Activated T-helper 1 cell treated with anti-CD3 and anti-CD28 coated beads, Interleukin-12 subunit alpha, Interleukin-12 subunit beta, Interleukin-2, Interleukin-4 antibody, amounts not matched to agents 30 ng/mL and 10 ng/mL and 1 ng/mL, durations not matched to agents 14 hours and 24 hours and 36 hours (primary cell): ENCODE measurements around the gene GREB1L. TPM values are rescaled to one million over a fixed set of nuclear protein-coding genes. Genes with fewer than 3 reads are reported as not detected.

Source experiments
- DNase-seq: peaks from one replicate; pipeline ENCODE4 v3.0.0; 2021; ENCODE audit warnings: low spot score
- H3K27ac Mint-ChIP-seq: one replicate; pipeline ENCODE4 v1.8.0; 2021; ENCODE audit warnings: mild to moderate bottlenecking, mixed read lengths
- H3K27me3 Mint-ChIP-seq: one replicate; pipeline ENCODE4 v1.8.0; 2022; ENCODE audit warnings: mild to moderate bottlenecking, moderate library complexity, mixed read lengths; ENCODE audit not compliant: insufficient read depth
- H3K36me3 Mint-ChIP-seq: one replicate; pipeline ENCODE4 v1.8.0; 2021; ENCODE audit warnings: low read depth, mixed read lengths
- H3K4me1 Mint-ChIP-seq: one replicate; pipeline ENCODE4 v1.8.0; 2021; ENCODE audit warnings: low read depth, mixed read lengths
- H3K4me3 Mint-ChIP-seq: one replicate; pipeline ENCODE4 v1.8.0; 2021; ENCODE audit warnings: mild to moderate bottlenecking, moderate library complexity, mixed read lengths
- H3K9me3 Mint-ChIP-seq: one replicate; pipeline ENCODE4 v1.8.0; 2021; ENCODE audit warnings: mixed read lengths
- intact Hi-C: fragments of 100-400 bp; cut with micrococcal nuclease; formaldehyde crosslinking; loops from one replicate; pipeline ENCODE4 v1.15.1; 2024
- total RNA-seq: library from RNA; stranded (reverse); gene quantifications from 2 replicates; pipeline ENCODE4 v1.2.3, GENCODE V29; 2022

GREB1L gene
- total RNA-seq, 1 donor from 2014 or later = not detected

- Mint-ChIP-seq H3K27ac (no peak overlapping the region), H3K9me3 (no peaks in the 10 kb centered on the region), H3K27me3 (peaks cover 10% of the 10 kb centered on the region), H3K36me3 (no peaks in the 10 kb centered on the region), H3K4me3 (no peak overlapping the region), H3K4me1 (no peaks in the 10 kb centered on the region)
- no peak for DNase-seq
- intact Hi-C loops = no loop called here
These were observed 232.6 kb downstream of the GREB1L start for GRCh38 chr18:21474621-21475020.

GRCh38 chr18:21479721-21480120, 237.7 kb downstream of the GREB1L start:
- no peaks in the 10 kb centered on the region for H3K36me3 Mint-ChIP-seq
- H3K27me3 Mint-ChIP-seq = peaks cover 11% of the 10 kb centered on the region
- no peak overlapping the region for H3K4me3 Mint-ChIP-seq
- H3K27ac Mint-ChIP-seq = no peak overlapping the region
- intact Hi-C loops = no loop called here
- no peaks in the 10 kb centered on the region for H3K4me1 Mint-ChIP-seq
- DNase-seq = no peak
- no peaks in the 10 kb centered on the region for H3K9me3 Mint-ChIP-seq

GRCh38 chr18:21481739-21482138, 239.7 kb downstream of the GREB1L start:
- no peaks in the 10 kb centered on the region for H3K4me1 Mint-ChIP-seq
- peaks cover 7% of the 10 kb centered on the region for H3K27me3 Mint-ChIP-seq
- no peak for DNase-seq
- H3K36me3 Mint-ChIP-seq = no peaks in the 10 kb centered on the region
- no peak overlapping the region for H3K27ac Mint-ChIP-seq
- H3K9me3 Mint-ChIP-seq = no peaks in the 10 kb centered on the region
- H3K4me3 Mint-ChIP-seq = no peak overlapping the region
- intact Hi-C loops = no loop called here

GRCh38 chr18:21483051-21483450, 241.0 kb downstream of the GREB1L start:
- H3K27ac Mint-ChIP-seq = no peak overlapping the region
- no peak for DNase-seq
- H3K9me3 Mint-ChIP-seq = no peaks in the 10 kb centered on the region
- no peak overlapping the region for H3K4me3 Mint-ChIP-seq
- intact Hi-C loops = no loop called here
- peaks cover 7% of the 10 kb centered on the region for H3K27me3 Mint-ChIP-seq
- no peaks in the 10 kb centered on the region for H3K36me3 Mint-ChIP-seq
- H3K4me1 Mint-ChIP-seq = no peaks in the 10 kb centered on the region

- DNase-seq = no peak
- Mint-ChIP-seq H3K4me1 (no peaks in the 10 kb centered on the region), H3K27ac (no peak overlapping the region), H3K9me3 (no peaks in the 10 kb centered on the region), H3K4me3 (no peak overlapping the region), H3K36me3 (no peaks in the 10 kb centered on the region), H3K27me3 (peaks cover 5% of the 10 kb centered on the region)
- intact Hi-C loops = loop anchor here (5.0 kb wide), 1 partner anchor 367 kb away; no protein-coding TSS in a partner anchor
These were observed 243.0 kb downstream of the GREB1L start for GRCh38 chr18:21484851-21485636.

- intact Hi-C loops = loop anchor here (5.0 kb wide), 1 partner anchor 365 kb away; no protein-coding TSS in a partner anchor
- Mint-ChIP-seq H3K36me3 (no peaks in the 10 kb centered on the region), H3K9me3 (no peaks in the 10 kb centered on the region)
These were observed 244.9 kb downstream of the GREB1L start for GRCh38 chr18:21486905-21487437.

GRCh38 chr18:21489119-21489750, 247.2 kb downstream of the GREB1L start:
- no peaks in the 10 kb centered on the region for H3K4me1 Mint-ChIP-seq
- no peak overlapping the region for H3K4me3 Mint-ChIP-seq
- no peaks in the 10 kb centered on the region for H3K9me3 Mint-ChIP-seq
- no peaks in the 10 kb centered on the region for H3K36me3 Mint-ChIP-seq
- H3K27me3 Mint-ChIP-seq = no peaks in the 10 kb centered on the region
- intact Hi-C loops = loop anchor here (1.0 to 5.0 kb wide), 3 partner anchors 111 to 467 kb away; partner anchors contain the start of gene ESCO1
- H3K27ac Mint-ChIP-seq = no peak overlapping the region
- no peak for DNase-seq

More at GRCh38 chr18:21486905-21487437, 244.9 kb downstream of the GREB1L start:
- no peak for DNase-seq
- H3K4me3 Mint-ChIP-seq = no peak overlapping the region
- no peak overlapping the region for H3K27ac Mint-ChIP-seq
- no peaks in the 10 kb centered on the region for H3K27me3 Mint-ChIP-seq
- no peaks in the 10 kb centered on the region for H3K4me1 Mint-ChIP-seq

- Mint-ChIP-seq H3K27ac (no peak overlapping the region), H3K4me1 (no peaks in the 10 kb centered on the region), H3K27me3 (peaks cover 5% of the 10 kb centered on the region), H3K36me3 (no peaks in the 10 kb centered on the region), H3K4me3 (no peak overlapping the region), H3K9me3 (no peaks in the 10 kb centered on the region)
- no peak for DNase-seq
- intact Hi-C loops = loop anchor here (1.0 to 5.0 kb wide), 3 partner anchors 110 to 466 kb away; partner anchors contain the start of gene ESCO1
These were observed 248.0 kb downstream of the GREB1L start for GRCh38 chr18:21489919-21490495.

GRCh38 chr18:21490748-21491147, 248.7 kb downstream of the GREB1L start:
- H3K4me1 Mint-ChIP-seq = no peaks in the 10 kb centered on the region
- H3K4me3 Mint-ChIP-seq = no peak overlapping the region
- intact Hi-C loops = no loop called here
- H3K36me3 Mint-ChIP-seq = no peaks in the 10 kb centered on the region
- peaks cover 5% of the 10 kb centered on the region for H3K27me3 Mint-ChIP-seq
- no peak overlapping the region for H3K27ac Mint-ChIP-seq
- no peak for DNase-seq
- H3K9me3 Mint-ChIP-seq = no peaks in the 10 kb centered on the region

GRCh38 chr18:21496277-21496835, 254.3 kb downstream of the GREB1L start:
- DNase-seq = no peak
- H3K9me3 Mint-ChIP-seq = no peaks in the 10 kb centered on the region
- no peaks in the 10 kb centered on the region for H3K36me3 Mint-ChIP-seq

GRCh38 chr18:21499997-21500396, 258.0 kb downstream of the GREB1L start:
- no peaks in the 10 kb centered on the region for H3K4me1 Mint-ChIP-seq
- no peaks in the 10 kb centered on the region for H3K27me3 Mint-ChIP-seq
- intact Hi-C loops = no loop called here
- H3K27ac Mint-ChIP-seq = no peak overlapping the region
- no peaks in the 10 kb centered on the region for H3K36me3 Mint-ChIP-seq
- no peak for DNase-seq
- H3K9me3 Mint-ChIP-seq = no peaks in the 10 kb centered on the region
- H3K4me3 Mint-ChIP-seq = no peak overlapping the region

More at GRCh38 chr18:21496277-21496835, 254.3 kb downstream of the GREB1L start:
- intact Hi-C loops = no loop called here
- Mint-ChIP-seq H3K27ac (no peak overlapping the region), H3K4me3 (no peak overlapping the region), H3K4me1 (no peaks in the 10 kb centered on the region), H3K27me3 (peaks cover 5% of the 10 kb centered on the region)

- Mint-ChIP-seq H3K27ac (no peak overlapping the region), H3K9me3 (no peaks in the 10 kb centered on the region), H3K27me3 (no peaks in the 10 kb centered on the region), H3K4me1 (no peaks in the 10 kb centered on the region), H3K4me3 (no peak overlapping the region), H3K36me3 (no peaks in the 10 kb centered on the region)
- intact Hi-C loops = no loop called here
- DNase-seq = no peak
These were observed 260.6 kb downstream of the GREB1L start for GRCh38 chr18:21502661-21503060.
